Testis (tissue), 2 donors: Measurements from ENCODE around the gene GOT2.

Source experiments
- CTCF ChIP-seq, 3 experiments: fragments of 450-650 bp in 2 of 3; fragments of 200-600 bp in 1 of 3; sonication (generic) in 1 of 3; IDR thresholded peaks; one replicate each; pipeline ENCODE4 v1.5.1; 2016 to 2019; ENCODE audit warnings: antibody characterized with exemption in 3 of 3, mild to moderate bottlenecking in 2 of 3, moderate library complexity in 1 of 3
- POLR2A ChIP-seq: fragments of 450-650 bp; IDR thresholded peaks from one replicate; pipeline ENCODE4 v1.6.1; 2017; ENCODE audit warnings: antibody characterized with exemption, mild to moderate bottlenecking, moderate library complexity

GRCh38 chr16:58670177-58670576, 63.9 kb downstream of the GOT2 start:
- TF ChIP-seq CTCF (IDR thresholded peaks at IDR 0.05), result no peak
- no peak for TF ChIP-seq POLR2A
